ENCODE results near the gene SH3BP4.

SH3BP4 gene

DNA sequence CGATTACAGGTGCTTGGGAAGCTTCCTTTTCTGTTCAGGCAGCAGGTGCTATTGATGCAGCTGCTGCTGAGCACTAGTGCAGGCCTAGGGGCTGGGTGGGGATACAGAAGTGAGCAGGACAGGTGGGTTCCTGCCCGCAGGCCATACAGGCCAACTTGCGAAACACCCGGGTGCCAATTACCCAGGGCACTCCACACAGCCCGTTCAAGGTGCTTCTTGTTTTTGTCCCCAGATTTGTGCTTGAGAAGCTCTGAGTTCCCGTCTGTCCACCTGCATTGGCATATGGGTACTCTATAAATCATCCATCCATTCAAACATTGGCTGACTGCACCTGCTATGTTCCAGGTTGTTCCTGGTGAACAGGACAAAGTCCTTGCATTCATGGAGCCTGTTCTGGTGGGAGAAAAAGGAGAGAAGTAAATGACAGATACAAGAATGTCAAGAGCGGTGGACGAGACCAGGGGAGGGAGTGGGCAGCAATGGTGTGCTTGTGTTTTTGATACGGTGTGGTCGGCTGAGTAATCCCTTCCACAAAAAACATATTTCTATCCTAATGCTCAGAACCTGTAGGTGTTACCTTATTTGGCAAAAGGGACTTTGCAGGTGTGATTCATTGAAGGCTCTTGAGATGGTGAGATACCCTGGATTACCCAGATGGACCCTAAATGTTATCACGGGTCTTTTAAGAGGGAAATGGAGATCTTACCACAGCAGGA lies 31.4 kb downstream of the SH3BP4 start:
- DNase-seq (ENCODE audit: low spot score), result no peak

DNA sequence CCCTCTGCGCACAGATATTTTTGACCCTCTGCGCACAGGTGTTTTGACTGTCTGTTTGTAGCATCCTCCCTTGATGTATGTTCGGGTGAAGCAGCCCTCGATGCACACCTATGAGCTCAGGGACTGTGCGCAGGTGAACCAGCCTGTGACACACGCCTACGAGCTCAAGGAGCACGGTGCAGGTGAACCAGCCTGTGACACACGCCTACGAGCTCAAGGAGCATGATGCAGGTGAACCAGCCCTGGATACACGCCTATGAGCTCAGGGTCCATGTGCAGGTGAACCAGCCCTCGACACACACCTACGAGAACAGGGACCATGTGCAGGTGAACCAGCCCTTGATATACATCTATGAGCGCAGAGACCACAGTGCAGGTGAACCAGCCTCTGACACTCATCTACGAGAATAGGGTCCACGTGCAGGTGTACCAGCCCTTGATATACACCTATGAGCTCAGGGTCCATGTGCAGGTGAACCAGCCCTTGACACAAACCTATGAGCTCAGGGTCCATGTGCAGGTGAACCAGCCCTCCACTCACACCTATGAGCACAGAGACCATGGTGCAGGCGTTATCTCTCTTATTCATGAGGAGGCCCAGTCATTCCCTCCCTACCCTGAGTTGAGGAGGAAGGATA lies 33.9 kb downstream of the SH3BP4 start:
- no peak for DNase-seq (ENCODE audit: low spot score)

DNA sequence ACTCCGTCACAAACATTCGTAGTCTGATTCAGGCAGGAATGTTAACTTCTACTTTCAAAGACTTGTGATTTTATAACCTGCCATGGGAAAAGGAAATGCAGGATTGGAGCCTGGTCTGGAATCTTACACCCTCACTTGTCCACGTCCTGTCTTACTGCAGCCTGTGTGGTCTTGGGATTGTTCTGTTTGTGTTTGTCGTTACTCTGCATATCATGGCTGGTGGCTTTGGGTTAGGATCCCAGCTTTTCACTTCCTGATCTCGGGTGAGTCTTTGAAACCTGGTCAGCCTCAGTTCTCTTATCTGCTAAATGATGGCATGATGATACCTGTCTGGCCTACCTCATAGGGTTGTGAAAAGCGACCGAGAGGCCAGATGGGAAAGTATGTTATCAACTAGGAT lies 34.6 kb downstream of the SH3BP4 start:
- no peak for DNase-seq (ENCODE audit: low spot score)

GRCh38 chr2:234986876-234987720 lies 35.3 kb downstream of the SH3BP4 start:
- no peak for DNase-seq (ENCODE audit: low spot score)

DNA sequence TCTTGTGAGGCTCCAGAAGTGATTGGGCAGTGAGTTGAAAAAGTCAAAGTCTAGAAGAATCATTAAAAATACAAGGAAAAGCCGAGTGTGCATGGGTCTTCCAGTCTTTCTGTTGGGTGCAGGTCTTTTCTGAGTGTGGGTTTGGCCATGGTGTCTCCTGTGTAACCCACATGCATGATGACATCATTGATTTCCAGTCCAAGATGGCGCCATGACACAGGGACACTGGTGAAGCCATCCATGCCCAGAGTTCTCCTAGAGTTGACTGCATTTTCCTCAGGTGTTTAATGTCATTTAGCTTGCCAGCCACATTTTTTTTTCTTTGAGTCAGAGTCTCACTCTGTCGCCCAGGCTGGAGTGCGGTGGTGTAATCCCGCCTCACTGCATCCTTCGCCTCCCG lies 35.9 kb downstream of the SH3BP4 start:
- DNase-seq (ENCODE audit: low spot score), result no peak

GRCh38 chr2:234988491-234988890 lies 36.7 kb downstream of the SH3BP4 start:
- no peak for DNase-seq (ENCODE audit: low spot score)

GRCh38 chr2:234989183-234989701 lies 37.4 kb downstream of the SH3BP4 start:
- DNase-seq (ENCODE audit: low spot score), result peak; percentile 92

DNA sequence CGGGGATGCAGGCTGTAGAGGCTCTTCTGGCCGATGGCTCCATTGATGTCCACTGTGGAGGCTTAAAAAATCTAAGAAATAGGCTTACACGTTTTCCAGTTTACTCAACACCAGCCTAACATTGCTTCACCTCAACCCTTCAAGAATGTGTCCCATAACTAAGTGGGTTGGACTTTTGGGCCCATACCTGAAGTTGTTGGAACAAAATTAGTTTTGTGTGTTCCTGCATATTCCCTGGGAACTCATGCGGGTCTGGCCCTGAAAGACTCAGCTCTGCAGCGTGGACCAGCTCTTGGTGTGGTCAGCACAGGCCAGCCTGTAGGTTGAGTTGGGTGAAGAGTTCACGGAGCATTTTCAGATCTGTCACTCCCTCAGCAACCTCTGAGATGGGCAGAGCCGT lies 38.5 kb downstream of the SH3BP4 start:
- DNase-seq (ENCODE audit: low spot score), result no peak

GRCh38 chr2:234991290-234991689 lies 39.5 kb downstream of the SH3BP4 start:
- DNase-seq (ENCODE audit: low spot score), result no peak

GRCh38 chr2:234991793-234992192 lies 40.0 kb downstream of the SH3BP4 start:
- no peak for DNase-seq (ENCODE audit: low spot score)

DNA sequence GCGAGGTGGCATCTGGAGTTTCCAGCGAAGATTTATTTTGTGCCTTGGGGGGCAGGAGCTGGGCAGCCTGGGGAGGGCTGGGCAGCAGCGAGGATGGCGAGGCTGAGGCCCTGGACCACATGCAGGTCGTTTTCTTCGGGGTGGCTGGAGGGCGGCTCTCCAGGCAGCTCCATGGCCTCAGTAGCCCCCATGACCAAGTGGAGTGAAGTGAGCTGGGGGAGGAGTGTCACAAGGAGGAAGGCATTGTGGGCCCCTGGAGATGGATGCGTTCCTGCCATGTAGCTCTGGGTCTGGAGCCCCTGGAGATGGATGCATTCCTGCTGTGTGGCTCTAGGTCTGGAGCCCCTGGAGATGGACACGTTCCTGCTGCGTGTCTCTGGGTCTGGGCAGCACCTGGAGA lies 40.4 kb downstream of the SH3BP4 start:
- DNase-seq (ENCODE audit: low spot score), result no peak

DNA sequence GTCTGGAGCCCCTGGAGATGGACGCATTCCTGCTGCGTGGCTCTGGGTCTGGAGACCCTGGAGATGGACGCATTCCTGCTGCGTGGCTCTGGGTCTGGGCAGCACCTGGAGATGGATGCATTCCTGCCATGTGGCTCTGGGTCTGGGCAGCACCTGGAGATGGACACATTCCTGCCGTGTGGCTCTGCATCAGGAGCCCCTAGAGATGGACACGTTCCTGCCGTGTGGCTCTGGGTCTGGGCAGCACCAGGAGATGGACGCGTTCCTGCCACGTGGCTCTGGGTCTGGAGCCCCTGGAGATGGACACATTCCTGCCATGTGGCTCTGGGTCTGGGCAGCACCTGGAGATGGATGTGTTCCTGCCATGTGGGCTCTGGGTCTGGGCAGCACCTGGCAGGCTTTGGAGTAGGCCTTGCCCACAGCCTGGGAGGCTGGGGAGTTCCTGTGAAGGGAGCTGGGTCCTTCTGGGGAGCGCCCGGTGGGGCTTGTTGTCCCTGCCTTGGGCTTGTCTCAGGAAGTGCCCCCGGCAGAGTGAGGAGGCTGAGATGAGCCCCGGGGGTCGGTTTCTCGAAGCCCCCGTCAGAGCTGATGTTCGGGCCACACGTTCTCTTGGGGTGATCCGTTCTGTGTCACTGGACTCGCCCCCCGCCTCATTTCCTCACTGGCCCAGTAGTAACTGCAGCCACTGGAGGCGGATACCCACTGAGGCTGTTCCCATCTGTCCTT lies 41.0 kb downstream of the SH3BP4 start:
- no peak for DNase-seq (ENCODE audit: low spot score)

DNA sequence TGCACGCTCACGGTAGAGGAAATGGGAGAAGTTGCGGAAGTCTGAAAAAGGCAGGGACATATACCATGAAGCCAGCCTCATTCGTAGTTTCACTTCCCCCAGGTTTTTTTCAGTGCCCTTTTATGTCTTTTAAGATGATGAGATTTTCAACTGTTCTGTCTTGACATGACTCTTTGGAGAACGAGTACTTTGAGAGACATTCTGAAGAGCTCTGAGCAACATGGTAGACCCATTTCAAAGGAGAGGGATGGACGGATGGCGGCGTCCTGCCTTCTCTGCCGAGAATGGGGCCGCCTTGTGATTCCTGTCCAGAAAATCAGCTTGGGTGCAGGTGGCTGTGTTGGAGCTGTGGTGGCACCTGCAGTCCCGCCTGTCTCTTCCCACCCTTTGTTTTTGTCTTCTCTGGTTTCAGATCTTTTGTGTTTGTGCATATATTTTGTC lies 41.7 kb downstream of the SH3BP4 start:
- no peak for DNase-seq (ENCODE audit: low spot score)

DNA sequence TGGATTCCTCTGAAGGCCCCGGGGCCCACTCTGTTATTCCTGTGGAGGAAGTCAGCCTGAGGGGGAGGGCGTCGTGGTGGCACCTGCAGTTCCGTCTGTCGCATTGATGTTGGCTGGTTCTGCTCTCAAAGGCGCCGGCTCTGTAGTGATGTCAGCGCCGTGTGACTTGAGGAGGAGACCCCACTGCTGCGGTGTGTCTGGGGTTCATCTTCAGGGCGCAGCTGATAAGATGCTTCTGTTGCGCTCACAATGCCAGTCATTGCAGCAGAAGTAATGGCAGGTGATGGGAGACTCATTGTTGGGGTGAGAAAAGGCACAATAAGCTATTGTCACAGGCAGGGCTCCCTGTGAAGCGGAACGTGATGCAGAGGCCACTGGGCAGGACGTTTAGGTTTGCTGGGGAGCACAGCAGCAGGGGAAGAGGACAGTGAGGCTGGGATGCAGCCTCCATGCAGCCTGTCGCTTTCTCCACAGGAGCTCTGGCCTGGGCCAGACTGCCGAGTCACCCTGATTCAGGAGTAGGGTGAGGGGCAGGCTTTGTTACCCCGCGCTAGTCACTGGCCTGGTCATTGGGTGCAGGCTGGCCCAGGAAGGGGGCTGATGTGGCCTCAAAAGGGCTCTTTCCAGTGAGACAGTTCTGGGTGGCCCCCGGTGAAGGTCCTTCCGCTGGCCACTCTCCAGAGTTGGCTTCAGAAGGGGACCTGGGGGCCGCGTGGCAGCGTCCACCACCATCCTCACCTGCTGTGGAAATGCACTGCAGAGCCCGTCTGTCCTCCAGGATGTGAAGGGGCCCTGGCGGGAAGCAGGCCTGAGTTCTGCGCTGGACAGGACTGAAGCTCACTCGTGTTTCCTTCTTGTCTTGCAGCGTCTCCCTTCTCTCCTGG lies 42.9 kb downstream of the SH3BP4 start:
- no peak for DNase-seq (ENCODE audit: low spot score)

- no peak for DNase-seq (ENCODE audit: low spot score)
These were observed 43.7 kb downstream of the SH3BP4 start for GRCh38 chr2:234995332-234996068.

GRCh38 chr2:234996069-234996940 lies 44.5 kb downstream of the SH3BP4 start:
- DNase-seq (ENCODE audit: low spot score), result peak; percentile 95

DNA sequence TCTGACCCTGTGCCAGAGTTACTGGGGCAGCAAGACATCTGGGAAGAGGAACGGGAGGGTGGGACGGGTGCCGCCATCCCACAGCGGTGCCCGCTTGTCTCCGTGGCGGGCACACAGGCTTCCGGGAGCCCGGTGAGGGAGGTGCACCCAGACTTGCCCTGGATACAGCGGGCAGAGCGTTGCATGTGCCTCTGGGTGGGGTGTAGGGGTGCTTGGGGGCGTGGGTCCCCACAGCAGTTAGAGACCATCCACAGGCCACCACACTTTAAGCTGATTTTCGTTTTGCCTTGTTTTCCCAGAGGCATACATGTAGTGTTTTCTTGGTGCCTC lies 45.1 kb downstream of the SH3BP4 start:
- DNase-seq (ENCODE audit: low spot score), result no peak

DNA sequence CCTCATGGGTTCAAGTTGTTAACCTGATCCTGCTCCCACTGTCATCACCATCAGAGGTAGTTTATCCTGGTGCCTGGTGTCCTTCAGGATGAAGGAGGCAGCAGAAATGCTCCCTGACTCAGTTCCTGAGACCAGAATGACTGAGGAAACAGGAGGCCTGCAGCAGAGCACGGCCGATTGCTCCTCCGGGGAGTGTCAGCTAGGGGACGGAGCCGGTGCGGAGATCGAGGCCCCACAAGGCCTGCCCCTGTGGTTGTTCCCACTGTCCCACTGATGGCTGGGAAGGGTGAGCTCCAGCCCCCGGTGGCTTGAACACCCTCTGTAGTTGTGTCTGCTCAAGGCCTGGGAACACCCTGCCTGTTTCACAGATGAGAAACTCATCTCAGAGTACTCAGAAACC lies 45.6 kb downstream of the SH3BP4 start:
- DNase-seq (ENCODE audit: low spot score), result no peak

- peak; percentile 58 for DNase-seq (ENCODE audit: low spot score)
These were observed 46.8 kb downstream of the SH3BP4 start for GRCh38 chr2:234998404-234999211.

Data from kidney tubule cell (primary cell).